Smooth muscle cell (in vitro differentiated cells): ENCODE data around the gene BBS2. TPM values are rescaled to one million over a fixed set of nuclear protein-coding genes. Genes with fewer than 3 reads are reported as not detected.
A peak's percentile ranks its signal among the peaks of the same experiment; 100 is the strongest.

Experiments
- DNase-seq: peaks from one replicate; lab custom pipeline; 2025; ENCODE audit not compliant: unreplicated experiment; lab: John Stamatoyannopoulos, UW
- H2AFZ ChIP-seq: fragments of 200-600 bp; sonication (generic); 2 replicates; pipeline ENCODE4 v1.6.0; 2016; ENCODE audit warnings: antibody characterized with exemption, low read depth, mild to moderate bottlenecking
- H3F3A ChIP-seq: fragments of 200-600 bp; sonication (generic); 2 replicates; pipeline ENCODE4 v1.6.0; 2017; ENCODE audit warnings: antibody characterized with exemption, low read depth
- H3K27ac ChIP-seq: fragments of 200-600 bp; sonication (generic); 2 replicates; pipeline ENCODE4 v1.5.1; 2016; ENCODE audit warnings: low read depth, mild to moderate bottlenecking
- H3K27me3 ChIP-seq: fragments of 200-600 bp; sonication (generic); 2 replicates; pipeline ENCODE4 v1.6.1; 2016; ENCODE audit warnings: low read depth, mild to moderate bottlenecking
- H3K36me3 ChIP-seq: fragments of 200-600 bp; sonication (generic); 2 replicates; pipeline ENCODE4 v1.5.1; 2016; ENCODE audit warnings: low read depth
- H3K4me1 ChIP-seq: fragments of 200-600 bp; sonication (generic); 2 replicates; pipeline ENCODE4 v1.5.1; 2016; ENCODE audit warnings: low read depth
- H3K4me2 ChIP-seq: fragments of 200-600 bp; sonication (generic); 2 replicates; pipeline ENCODE4 v1.6.0; 2016; ENCODE audit warnings: mild to moderate bottlenecking
- H3K4me3 ChIP-seq: fragments of 200-600 bp; sonication (generic); 2 replicates; pipeline ENCODE4 v1.5.1; 2016; ENCODE audit warnings: mild to moderate bottlenecking
- H3K79me2 ChIP-seq: fragments of 200-600 bp; sonication (generic); 2 replicates; pipeline ENCODE4 v1.6.0; 2016; ENCODE audit warnings: low read depth, mild to moderate bottlenecking
- H3K9ac ChIP-seq: fragments of 200-600 bp; sonication (generic); 2 replicates; pipeline ENCODE4 v1.6.0; 2016; ENCODE audit warnings: low read depth
- H3K9me3 ChIP-seq: fragments of 200-600 bp; sonication (generic); replicated peaks from 2 replicates; pipeline ENCODE4 v1.5.1; 2016; ENCODE audit warnings: low read depth
- H4K20me1 ChIP-seq: fragments of 200-600 bp; sonication (generic); 2 replicates; pipeline ENCODE4 v1.6.0; 2016; ENCODE audit warnings: low read depth
- CTCF ChIP-seq: fragments of 200-600 bp; sonication (generic); IDR thresholded peaks from 2 replicates; pipeline ENCODE4 v1.5.1; 2017; ENCODE audit warnings: borderline replicate concordance, mild to moderate bottlenecking, antibody characterized with exemption; ENCODE audit not compliant: insufficient read depth, poor library complexity, severe bottlenecking
- WGBS: methylation state at CpG from one replicate; pipeline ENCODE4 v1.1.7; 2016; ENCODE audit warnings: low lambda C conversion rate; 5-methylcytosine and 5-hydroxymethylcytosine counted together
- polyA plus RNA-seq: library from polyadenylated mRNA; unstranded; fragments of >200 nt; fragmentation: Nextera tagmentation; extraction: Ambion mirVana; gene quantifications from 2 replicates; pipeline ENCODE4 v1.2.1, GENCODE V29; 2016
- total RNA-seq: library from RNA; depleted of rRNA; stranded (reverse); fragments of >200 nt; gene quantifications from 2 replicates; pipeline ENCODE4 v1.2.3, GENCODE V29; 2014

Gene BBS2
- total and polyA plus RNA-seq, 2 experiments from 2014 or later: 20.4 to 33.2 TPM

DNA sequence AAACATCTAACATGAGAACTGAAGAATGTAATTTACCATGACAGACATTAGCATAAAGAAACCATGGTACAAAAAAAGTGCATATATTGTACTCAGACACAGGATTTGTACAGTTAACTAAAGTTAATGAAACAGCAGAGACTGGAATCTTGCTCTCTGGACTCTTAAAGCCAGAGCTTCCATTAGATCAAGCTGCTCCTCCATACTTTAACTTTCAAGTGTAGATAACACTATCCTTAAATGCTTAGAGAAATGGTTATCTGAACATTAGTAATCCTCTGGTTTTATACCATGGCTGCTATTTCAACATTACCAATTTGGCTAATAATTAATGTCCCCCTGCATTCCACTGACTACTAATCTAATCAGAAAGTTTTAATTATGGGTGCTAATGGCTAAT is 71.8 kb downstream of the BBS2 start:
- peaks cover 28% of the 10 kb centered on the region for H3K4me1 ChIP-seq
- no peak for DNase-seq
- peak overlapping the region; percentile 51 for H3K4me2 ChIP-seq
- no peak overlapping the region for H3K4me3 ChIP-seq
- H2AFZ ChIP-seq: no peak overlapping the region
- H4K20me1 ChIP-seq: peaks cover 69% of the 10 kb centered on the region
- peak overlapping the region; percentile 21 for H3K27ac ChIP-seq
- H3K27me3 ChIP-seq: no peaks in the 10 kb centered on the region
- no peaks in the 10 kb centered on the region for H3K9me3 ChIP-seq
- no peak overlapping the region for H3K9ac ChIP-seq
- peaks cover 10% of the 10 kb centered on the region for H3F3A ChIP-seq
- TF ChIP-seq CTCF: no peak
- H3K36me3 ChIP-seq: no peaks in the 10 kb centered on the region
- H3K79me2 ChIP-seq: peaks cover 73% of the 10 kb centered on the region

GRCh38 chr16:56447286-56447685 is 72.5 kb downstream of the BBS2 start:
- Histone ChIP-seq H3K4me1 (peaks cover 21% of the 10 kb centered on the region), H3K36me3 (peaks cover 5% of the 10 kb centered on the region), H3K4me2 (peak overlapping the region; percentile 51), H4K20me1 (peaks cover 64% of the 10 kb centered on the region), H3K27ac (peak overlapping the region; percentile 16), H3K4me3 (no peak overlapping the region), H3K9ac (no peak overlapping the region), H3K79me2 (peaks cover 66% of the 10 kb centered on the region), H3K27me3 (no peaks in the 10 kb centered on the region), H2AFZ (no peak overlapping the region), H3F3A (peaks cover 10% of the 10 kb centered on the region), H3K9me3 (no peaks in the 10 kb centered on the region)
- 49% methylated on average over 2 of the region's 2 CpGs for WGBS
- TF ChIP-seq CTCF: no peak
- DNase-seq: no peak

- peaks cover 14% of the 10 kb centered on the region for H3K79me2 ChIP-seq
- no peak overlapping the region for H3K4me2 ChIP-seq
- H3F3A ChIP-seq: no peaks in the 10 kb centered on the region
- H2AFZ ChIP-seq: no peak overlapping the region
- no peak for DNase-seq
- peaks cover 16% of the 10 kb centered on the region for H4K20me1 ChIP-seq
- H3K27me3 ChIP-seq: no peaks in the 10 kb centered on the region
- no peak overlapping the region for H3K27ac ChIP-seq
- peaks cover 12% of the 10 kb centered on the region for H3K36me3 ChIP-seq
- TF ChIP-seq CTCF: no peak
- no peaks in the 10 kb centered on the region for H3K9me3 ChIP-seq
- H3K4me3 ChIP-seq: no peak overlapping the region
- 100% methylated on average over 1 of the region's 1 CpG for WGBS
- H3K4me1 ChIP-seq: no peaks in the 10 kb centered on the region
- H3K9ac ChIP-seq: no peak overlapping the region
Observed at GRCh38 chr16:56438038-56438437, 81.8 kb downstream of the BBS2 start.

DNA sequence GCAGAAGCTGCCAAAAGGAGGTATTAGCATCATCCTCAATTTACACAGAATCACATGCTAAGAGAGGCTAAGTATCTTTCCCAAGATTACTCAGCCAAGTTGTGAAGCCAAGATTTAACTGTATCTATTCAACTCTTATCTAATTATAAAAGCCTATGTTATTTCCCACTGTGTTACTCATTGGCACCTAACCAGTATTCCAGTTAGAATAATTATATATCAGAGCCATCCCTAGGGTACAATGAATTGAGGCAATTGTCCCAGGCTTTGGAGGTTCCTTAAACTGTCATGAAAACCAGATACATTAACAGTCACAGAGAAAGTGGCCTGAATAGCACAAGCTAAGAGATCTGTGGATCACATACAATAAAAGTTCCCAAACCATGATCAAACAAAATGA is 83.6 kb downstream of the BBS2 start:
- Histone ChIP-seq H3F3A (peaks cover 9% of the 10 kb centered on the region), H4K20me1 (peaks cover 16% of the 10 kb centered on the region), H3K27ac (no peak overlapping the region), H3K79me2 (peaks cover 14% of the 10 kb centered on the region), H3K4me2 (no peak overlapping the region), H3K4me3 (no peak overlapping the region), H3K4me1 (no peaks in the 10 kb centered on the region), H3K9ac (no peak overlapping the region), H3K36me3 (peaks cover 8% of the 10 kb centered on the region), H3K9me3 (no peaks in the 10 kb centered on the region), H3K27me3 (no peaks in the 10 kb centered on the region), H2AFZ (no peak overlapping the region)
- TF ChIP-seq CTCF: no peak
- no peak for DNase-seq

Other genes with a start within 250 kb of the BBS2 start
- 60.6 and 76.6 TPM in 2 replicates for gene AMFR, start 94.5 kb downstream of the BBS2 start, total RNA-seq
- gene AMFR, start 94.5 kb downstream of the BBS2 start, polyA plus RNA-seq: 45.2 and 49.1 TPM in 2 replicates
- 101 and 119 TPM in 2 replicates for gene NUDT21, start 68.7 kb downstream of the BBS2 start, total RNA-seq
- 44.4 and 55.5 TPM in 2 replicates for gene NUDT21, start 68.7 kb downstream of the BBS2 start, polyA plus RNA-seq
- gene OGFOD1, start 68.5 kb downstream of the BBS2 start, total RNA-seq: 56.7 and 107 TPM in 2 replicates
- gene OGFOD1, start 68.5 kb downstream of the BBS2 start, polyA plus RNA-seq: 55.8 and 68.7 TPM in 2 replicates
- gene MT4, start 45.0 kb upstream of the BBS2 start, total RNA-seq: not detected in 2 replicates
- not detected in 2 replicates for gene MT4, start 45.0 kb upstream of the BBS2 start, polyA plus RNA-seq
- not detected in 2 replicates for gene MT3, start 69.5 kb upstream of the BBS2 start, total RNA-seq
- gene MT3, start 69.5 kb upstream of the BBS2 start, polyA plus RNA-seq: 0.65 TPM in 1 of 2 replicates, not detected in the other
- 12.6 and 14.8 TPM in 2 replicates for gene MT2A, start 88.6 kb upstream of the BBS2 start, total RNA-seq
- 171 and 225 TPM in 2 replicates for gene MT2A, start 88.6 kb upstream of the BBS2 start, polyA plus RNA-seq
- 0.67 and 2.0 TPM in 2 replicates for gene MT1E, start 105.8 kb upstream of the BBS2 start, total RNA-seq
- 2.2 and 10.3 TPM in 2 replicates for gene MT1E, start 105.8 kb upstream of the BBS2 start, polyA plus RNA-seq
- gene MT1M, start 112.6 kb upstream of the BBS2 start, total RNA-seq: not detected in 2 replicates
- gene MT1M, start 112.6 kb upstream of the BBS2 start, polyA plus RNA-seq: 0.19 TPM in 1 of 2 replicates, not detected in the other
- gene MT1A, start 118.6 kb upstream of the BBS2 start, total RNA-seq: not detected in 2 replicates
- not detected in 2 replicates for gene MT1A, start 118.6 kb upstream of the BBS2 start, polyA plus RNA-seq
- gene MT1B, start 131.9 kb upstream of the BBS2 start, total RNA-seq: not detected in 2 replicates
- gene MT1B, start 131.9 kb upstream of the BBS2 start, polyA plus RNA-seq: not detected in 2 replicates
- gene MT1F, start 137.9 kb upstream of the BBS2 start, total RNA-seq: 0.81 and 5.9 TPM in 2 replicates
- gene MT1F, start 137.9 kb upstream of the BBS2 start, polyA plus RNA-seq: 0.50 and 2.3 TPM in 2 replicates
- not detected in 2 replicates for gene MT1G, start 148.0 kb upstream of the BBS2 start, total RNA-seq
- gene MT1G, start 148.0 kb upstream of the BBS2 start, polyA plus RNA-seq: 0.40 TPM in 1 of 2 replicates, not detected in the other
- not detected in 2 replicates for gene MT1H, start 149.8 kb upstream of the BBS2 start, total RNA-seq
- not detected in 2 replicates for gene MT1H, start 149.8 kb upstream of the BBS2 start, polyA plus RNA-seq
- gene MT1X, start 162.4 kb upstream of the BBS2 start, total RNA-seq: 0.76 and 4.3 TPM in 2 replicates
- gene MT1X, start 162.4 kb upstream of the BBS2 start, polyA plus RNA-seq: 11.7 and 12.8 TPM in 2 replicates
- gene NUP93, start 210.1 kb upstream of the BBS2 start, total RNA-seq: 40.7 and 45.6 TPM in 2 replicates
- 55.8 and 60.9 TPM in 2 replicates for gene NUP93, start 210.1 kb upstream of the BBS2 start, polyA plus RNA-seq